NCI-H2107 (cell line): ENCODE data around the gene FADD.
"Not testable (repeated sequence)": the region's sequence is repeated elsewhere in the genome, so short reads cannot be mapped to it uniquely, and the experiment has no call there.

Experiments
- DNase-seq: peaks from one replicate; lab custom pipeline; 2025; lab: John Stamatoyannopoulos, UW

The FADD gene

GRCh38 chr11:70205049-70205725 is 2.1 kb downstream of the FADD start:
- no peak for DNase-seq

DNA sequence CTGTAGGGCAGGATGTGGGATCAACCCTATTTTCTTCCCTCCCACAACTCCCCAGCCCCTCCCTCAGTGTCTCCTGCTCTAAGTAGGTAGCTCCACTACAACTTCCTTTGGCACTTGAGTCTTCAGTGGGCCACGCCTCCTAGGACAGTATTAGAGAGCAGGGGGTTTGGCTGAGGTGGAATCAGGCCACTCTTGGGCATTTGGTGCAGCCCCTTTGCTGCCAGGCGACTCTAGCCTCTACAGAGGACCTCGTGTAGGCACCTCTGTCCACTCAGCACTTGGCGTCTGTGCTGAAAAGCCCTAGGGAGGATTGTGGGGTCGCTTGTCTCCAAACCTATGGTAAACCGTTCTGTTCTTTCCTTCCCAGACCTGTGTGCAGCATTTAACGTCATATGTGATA is 2.7 kb downstream of the FADD start:
- DNase-seq: no peak

GRCh38 chr11:70206226-70206981 is 3.3 kb downstream of the FADD start:
- DNase-seq: no peak

- DNase-seq: no peak
Observed at GRCh38 chr11:70206982-70207376, 3.9 kb downstream of the FADD start.

DNA sequence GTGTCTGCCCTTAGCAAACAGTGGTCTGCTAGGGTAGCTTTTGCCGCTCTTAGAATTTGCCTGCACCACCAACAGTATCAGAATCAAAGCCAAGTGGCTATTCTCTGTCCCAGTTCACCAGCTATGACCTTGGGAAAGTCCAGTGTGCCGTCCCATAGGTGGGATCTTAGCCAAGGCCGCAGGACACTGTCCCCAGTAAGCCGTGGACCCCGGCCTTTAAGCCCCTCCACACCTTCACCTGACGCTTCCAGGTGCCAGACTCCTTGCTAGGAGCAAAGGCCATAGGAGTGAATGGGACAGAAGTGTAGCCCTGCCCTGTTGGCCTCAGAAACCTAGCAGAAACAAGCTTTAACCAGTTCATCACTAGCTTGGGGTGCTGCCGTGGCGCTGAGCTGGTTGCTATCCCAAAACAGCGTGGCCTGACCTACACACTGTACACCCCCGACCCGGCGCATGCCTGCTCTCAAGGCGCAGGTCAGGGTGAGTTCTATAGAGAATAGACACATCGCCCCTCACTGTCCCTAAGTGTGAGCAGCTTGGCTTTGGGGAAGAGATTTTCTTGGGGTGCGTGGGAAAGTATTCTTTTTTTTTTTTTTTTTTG is 4.5 kb downstream of the FADD start:
- DNase-seq: no peak

- no peak for DNase-seq
Observed at GRCh38 chr11:70209391-70209912, 6.4 kb downstream of the FADD start.

DNA sequence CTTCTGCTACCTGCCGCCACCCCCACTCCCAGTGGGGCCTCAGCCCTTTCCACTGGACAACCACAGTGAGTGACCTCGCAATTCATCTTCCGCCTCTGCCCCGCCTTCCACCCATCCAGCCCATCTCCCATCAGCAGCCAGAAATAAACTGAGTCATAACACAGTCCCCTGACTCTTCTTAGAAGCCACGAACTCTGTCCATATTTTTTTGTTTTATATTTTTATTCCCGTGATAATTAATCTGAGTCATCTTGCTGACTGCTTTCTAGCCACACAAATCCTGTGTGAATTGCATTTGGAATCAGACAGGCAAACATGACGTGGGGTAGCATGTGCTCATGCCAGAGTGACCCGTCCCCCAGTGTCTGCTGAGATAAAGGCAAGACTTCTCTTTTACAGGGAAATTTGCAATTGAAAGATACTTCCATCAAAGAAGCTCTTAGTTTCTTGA is 7.0 kb downstream of the FADD start:
- no peak for DNase-seq

GRCh38 chr11:70210530-70210929 is 7.4 kb downstream of the FADD start:
- no peak for DNase-seq

DNA sequence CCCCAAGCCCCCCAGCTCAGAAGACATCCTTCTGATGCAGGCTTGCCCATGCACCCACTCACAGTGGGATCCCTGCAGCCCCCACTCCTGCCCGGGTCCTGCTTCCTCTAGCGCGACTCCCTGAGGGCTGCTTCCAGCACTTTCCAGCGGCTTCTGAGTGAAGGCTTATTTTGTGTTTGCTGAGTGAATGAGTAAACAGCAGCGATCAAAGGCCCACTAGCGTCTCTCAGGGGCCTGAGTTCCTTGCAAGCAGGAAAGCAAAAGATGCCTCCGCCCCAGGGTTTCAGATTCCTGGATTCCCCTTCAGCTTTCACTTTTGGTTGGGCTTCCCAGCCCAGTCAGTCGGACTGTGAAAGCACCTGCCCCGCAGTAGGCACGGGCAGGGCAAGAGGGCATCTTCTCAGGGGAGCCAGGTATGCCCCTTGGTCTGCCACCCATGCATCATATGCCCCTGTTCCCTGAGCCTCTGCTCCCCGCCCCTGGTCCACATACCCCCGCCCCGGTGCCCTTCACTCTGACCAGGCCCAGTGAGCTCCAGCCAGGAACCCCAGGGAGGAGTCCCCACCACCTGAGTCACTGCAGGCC is 9.2 kb downstream of the FADD start:
- DNase-seq: no peak

- not testable (repeated sequence) for DNase-seq
Observed at GRCh38 chr11:70217388-70217787, 14.3 kb downstream of the FADD start.

DNA sequence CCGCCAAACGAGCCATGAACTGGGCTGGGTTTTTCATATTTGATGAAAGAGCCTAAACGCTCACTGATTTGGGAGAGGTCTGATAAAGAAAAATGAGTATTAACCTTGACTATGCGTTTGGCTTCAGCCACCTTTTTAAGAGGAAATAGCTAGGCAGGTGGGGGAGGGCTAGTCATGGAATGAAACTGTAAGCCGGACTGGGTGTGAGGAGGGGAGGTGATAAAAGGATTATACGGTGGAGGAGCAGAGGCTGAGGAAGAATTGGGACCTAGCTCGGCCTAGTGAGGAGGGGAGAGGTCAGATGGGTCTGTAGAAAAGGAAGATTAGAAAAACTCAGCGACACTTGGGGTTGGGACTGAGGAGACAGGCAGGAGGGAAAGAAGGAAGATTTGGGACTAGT is 15.0 kb downstream of the FADD start:
- DNase-seq: not testable (repeated sequence)

GRCh38 chr11:70220136-70220535 is 17.0 kb downstream of the FADD start:
- DNase-seq: no peak

DNA sequence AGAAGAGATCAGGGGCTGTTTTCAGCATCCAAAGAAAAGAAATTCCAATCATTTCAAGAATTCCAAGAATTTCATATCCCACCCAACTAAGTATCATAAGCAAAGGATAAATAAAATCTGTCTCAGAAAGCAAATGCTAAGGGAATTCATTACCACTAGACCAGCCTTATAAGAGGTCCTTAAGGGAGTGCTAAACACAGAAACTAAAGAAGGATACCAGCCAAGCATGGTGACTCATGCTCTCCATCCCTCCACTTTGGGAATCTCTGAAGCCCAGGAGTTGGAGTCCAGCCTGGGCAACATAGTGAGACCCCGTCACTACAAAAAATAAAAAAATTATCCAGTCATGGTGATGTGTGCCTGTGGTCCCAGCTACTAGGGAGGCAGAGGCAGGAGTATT is 17.8 kb downstream of the FADD start:
- DNase-seq: no peak

DNA sequence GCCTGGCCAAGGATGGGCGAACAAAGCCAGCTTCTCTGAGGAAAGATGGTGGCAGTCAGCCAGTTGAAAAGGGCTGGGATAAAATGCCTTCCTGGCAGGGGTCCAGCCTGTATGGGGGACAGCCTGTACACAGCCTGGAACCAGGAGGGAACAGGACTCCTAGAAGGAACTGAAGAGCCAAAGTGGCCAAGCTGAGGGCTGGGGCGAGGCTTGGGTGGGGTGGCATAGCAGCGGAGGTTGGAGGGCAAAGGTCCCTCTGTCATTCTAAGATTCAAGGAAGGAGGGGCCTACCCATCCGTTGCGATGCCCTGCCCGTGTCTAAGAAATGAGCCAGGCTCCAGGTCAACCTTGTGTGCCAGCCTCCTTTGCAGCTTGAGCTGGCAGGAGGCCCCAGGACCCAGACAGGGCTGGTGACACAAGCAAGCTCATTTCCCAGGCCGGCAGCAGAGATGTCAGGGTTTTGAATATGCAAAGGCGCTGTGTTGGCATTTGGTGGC is 22.6 kb downstream of the FADD start:
- DNase-seq: no peak

DNA sequence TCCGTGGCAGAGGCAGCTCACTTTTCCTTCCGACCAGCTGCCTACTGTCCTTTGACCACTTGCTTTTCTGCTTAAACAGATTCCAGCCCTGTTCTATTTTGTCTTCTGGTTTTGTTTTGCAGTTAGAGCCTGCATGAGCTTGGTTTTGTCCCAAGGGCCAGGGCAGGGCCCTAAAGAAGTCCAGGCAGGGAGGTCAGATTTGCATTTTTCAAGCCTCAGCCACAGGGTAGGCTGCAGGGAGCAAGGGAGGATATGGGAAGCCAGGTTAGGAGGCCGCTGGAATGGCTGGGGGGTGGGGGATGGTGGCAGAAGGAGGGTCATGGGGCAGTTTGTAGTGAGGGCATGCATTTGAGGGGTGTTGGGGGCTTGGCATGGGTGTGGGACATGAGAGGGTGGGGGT is 23.1 kb downstream of the FADD start:
- no peak for DNase-seq

DNA sequence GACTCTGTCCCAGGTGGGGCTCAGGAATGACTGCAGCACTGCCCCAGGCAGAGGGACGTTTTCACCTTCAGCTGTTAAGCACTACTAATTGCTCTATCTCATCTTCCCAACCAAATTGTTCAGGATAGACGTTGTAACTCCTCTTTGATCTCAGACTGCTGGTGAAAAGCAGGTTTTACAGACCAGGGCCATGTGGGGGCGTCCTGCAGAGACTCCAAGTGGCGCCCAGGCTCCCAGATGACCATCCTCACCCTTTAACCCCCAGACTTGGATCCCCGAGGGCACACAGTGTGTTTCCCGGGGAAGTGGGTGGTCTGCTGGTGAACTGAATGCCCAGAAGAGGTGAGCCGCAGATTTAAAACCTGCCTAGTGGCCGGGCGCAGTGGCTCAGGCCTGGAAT is 23.9 kb downstream of the FADD start:
- DNase-seq: no peak

DNA sequence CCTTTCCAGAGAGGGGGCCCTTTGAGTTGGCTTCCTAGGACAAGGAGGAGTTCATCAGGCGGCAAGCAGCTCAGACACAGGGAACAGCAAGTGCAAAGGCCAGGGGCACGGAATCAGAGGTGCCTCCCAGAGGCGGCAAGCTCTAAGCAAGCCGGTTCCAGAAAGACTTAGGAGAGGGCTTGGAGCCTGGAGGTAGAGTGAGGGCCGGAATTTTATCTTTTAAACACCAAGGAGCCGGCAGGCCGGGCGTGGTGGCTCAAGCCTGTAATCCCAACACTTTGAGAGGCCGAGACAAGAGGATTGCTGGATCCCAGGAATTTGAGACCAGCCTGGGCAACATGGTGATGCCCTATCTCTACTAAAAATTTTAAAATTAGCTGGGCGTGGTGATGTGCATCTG is 26.6 kb downstream of the FADD start:
- DNase-seq: no peak

DNA sequence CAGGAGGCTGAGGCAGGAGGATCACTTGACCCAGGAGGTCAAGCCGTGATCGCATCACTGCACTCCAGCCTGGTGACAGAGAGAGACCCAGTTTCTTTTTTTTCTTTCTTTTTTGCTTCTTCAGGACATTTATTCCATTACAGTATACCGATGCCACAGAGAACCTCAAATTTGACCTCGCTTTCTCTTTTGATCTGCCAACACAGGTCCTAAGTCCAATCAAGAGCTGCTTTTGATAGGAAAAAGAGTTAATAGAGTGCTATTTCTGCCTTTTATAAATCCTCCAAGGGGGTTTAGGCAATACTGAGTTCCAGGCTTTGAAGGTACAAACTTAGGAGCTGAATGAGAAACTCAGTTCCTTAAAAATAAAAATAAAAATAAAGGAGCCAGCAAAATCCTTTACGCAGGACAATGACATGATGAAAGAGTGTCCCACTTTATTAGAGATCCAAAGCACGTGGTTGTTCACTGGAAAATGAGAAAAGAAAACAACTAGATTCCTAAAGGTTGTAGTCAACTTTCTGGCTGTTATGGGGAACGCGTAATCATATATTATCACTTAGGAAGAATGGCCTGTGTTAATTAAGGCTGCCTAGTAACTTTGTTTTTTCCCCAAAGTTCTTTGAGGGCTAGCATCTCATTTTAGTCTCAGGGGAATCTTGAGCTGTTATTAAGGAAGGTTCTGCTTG is 27.2 kb downstream of the FADD start:
- DNase-seq: no peak

GRCh38 chr11:70230840-70231710 is 28.0 kb downstream of the FADD start:
- DNase-seq: no peak

- no peak for DNase-seq
Observed at GRCh38 chr11:70233034-70233433, 29.9 kb downstream of the FADD start.

GRCh38 chr11:70233511-70233934 is 30.4 kb downstream of the FADD start:
- no peak for DNase-seq
